Central memory CD8-positive, alpha-beta T cell (primary cell): ENCODE data around the gene LAMA2.

Source experiments
- ATAC-seq: fragments of 150-1000 bp; cut with Tn5 transposase; replicated peaks from 2 replicates; pipeline ENCODE4 v1.10.0; 2022; ENCODE audit warnings: mild to moderate bottlenecking, moderate FRiP score, moderate number of reproducible peaks; ENCODE audit not compliant: poor library complexity, severe bottlenecking; ENCODE audit errors: extremely low read depth
- DNase-seq, 2 donors: peaks; one replicate each; pipeline ENCODE4 v3.0.0; 2021; ENCODE audit warnings: low spot score in 2 of 2
- H3K27ac Mint-ChIP-seq: one replicate; pipeline ENCODE4 v1.8.0; 2022; ENCODE audit warnings: low read depth, mild to moderate bottlenecking, moderate library complexity, mixed read lengths
- H3K27me3 Mint-ChIP-seq: one replicate; pipeline ENCODE4 v1.8.0; 2022; ENCODE audit warnings: mixed read lengths
- H3K36me3 Mint-ChIP-seq: one replicate; pipeline ENCODE4 v1.8.0; 2022; ENCODE audit warnings: mild to moderate bottlenecking, moderate library complexity, mixed read lengths; ENCODE audit not compliant: insufficient read depth
- H3K4me1 Mint-ChIP-seq: one replicate; pipeline ENCODE4 v1.8.0; 2022; ENCODE audit warnings: mixed read lengths
- H3K4me3 Mint-ChIP-seq: one replicate; pipeline ENCODE4 v1.8.0; 2022; ENCODE audit warnings: mild to moderate bottlenecking, moderate library complexity, mixed read lengths
- H3K9me3 Mint-ChIP-seq: one replicate; pipeline ENCODE4 v1.8.0; 2022; ENCODE audit warnings: mixed read lengths

LAMA2 gene

GRCh38 chr6:129351807-129352206, 468.9 kb downstream of the LAMA2 start:
- Mint-ChIP-seq H3K27me3 (peaks cover 22% of the 10 kb centered on the region), H3K9me3 (no peaks in the 10 kb centered on the region), H3K27ac (no peak overlapping the region), H3K4me1 (no peaks in the 10 kb centered on the region), H3K4me3 (no peak overlapping the region), H3K36me3 (peaks cover 1% of the 10 kb centered on the region)
- DNase-seq (no peak), ATAC-seq (no peak)

GRCh38 chr6:129353067-129353466, 470.1 kb downstream of the LAMA2 start:
- DNase-seq (no peak), ATAC-seq (no peak)
- Mint-ChIP-seq H3K36me3 (peaks cover 1% of the 10 kb centered on the region), H3K27ac (no peak overlapping the region), H3K4me3 (no peak overlapping the region), H3K27me3 (peaks cover 16% of the 10 kb centered on the region), H3K9me3 (no peaks in the 10 kb centered on the region), H3K4me1 (no peaks in the 10 kb centered on the region)

GRCh38 chr6:129356129-129356528, 473.2 kb downstream of the LAMA2 start:
- Mint-ChIP-seq H3K4me3 (no peak overlapping the region), H3K27ac (no peak overlapping the region), H3K4me1 (no peaks in the 10 kb centered on the region), H3K27me3 (peaks cover 22% of the 10 kb centered on the region), H3K36me3 (peaks cover 1% of the 10 kb centered on the region), H3K9me3 (no peaks in the 10 kb centered on the region)
- ATAC-seq (no peak), DNase-seq (no peak)

GRCh38 chr6:129359811-129360681, 477.1 kb downstream of the LAMA2 start:
- H3K9me3 Mint-ChIP-seq: no peaks in the 10 kb centered on the region
- DNase-seq (no peak), ATAC-seq (no peak)
- peaks cover 22% of the 10 kb centered on the region for H3K27me3 Mint-ChIP-seq
- H3K4me3 Mint-ChIP-seq: no peak overlapping the region
- no peaks in the 10 kb centered on the region for H3K4me1 Mint-ChIP-seq
- H3K36me3 Mint-ChIP-seq: no peaks in the 10 kb centered on the region
- no peak overlapping the region for H3K27ac Mint-ChIP-seq

GRCh38 chr6:129360682-129360955, 477.7 kb downstream of the LAMA2 start:
- H3K27me3 Mint-ChIP-seq: peaks cover 21% of the 10 kb centered on the region
- no peak overlapping the region for H3K27ac Mint-ChIP-seq
- no peaks in the 10 kb centered on the region for H3K36me3 Mint-ChIP-seq
- ATAC-seq: no peak
- no peaks in the 10 kb centered on the region for H3K4me1 Mint-ChIP-seq
- DNase-seq: no peak
- H3K9me3 Mint-ChIP-seq: no peaks in the 10 kb centered on the region
- H3K4me3 Mint-ChIP-seq: no peak overlapping the region

GRCh38 chr6:129364037-129364436, 481.1 kb downstream of the LAMA2 start:
- Mint-ChIP-seq H3K9me3 (no peaks in the 10 kb centered on the region), H3K4me3 (no peak overlapping the region), H3K27me3 (no peaks in the 10 kb centered on the region), H3K36me3 (peaks cover 1% of the 10 kb centered on the region), H3K4me1 (peaks cover 4% of the 10 kb centered on the region), H3K27ac (no peak overlapping the region)
- DNase-seq: no peak
- no peak for ATAC-seq

GRCh38 chr6:129364767-129365166, 481.8 kb downstream of the LAMA2 start:
- H3K27ac Mint-ChIP-seq: no peak overlapping the region
- ATAC-seq (no peak), DNase-seq (no peak)
- H3K4me1 Mint-ChIP-seq: peaks cover 10% of the 10 kb centered on the region
- H3K4me3 Mint-ChIP-seq: no peak overlapping the region
- peaks cover 1% of the 10 kb centered on the region for H3K36me3 Mint-ChIP-seq
- H3K27me3 Mint-ChIP-seq: no peaks in the 10 kb centered on the region
- H3K9me3 Mint-ChIP-seq: no peaks in the 10 kb centered on the region

GRCh38 chr6:129368076-129368475, 485.1 kb downstream of the LAMA2 start:
- peaks cover 1% of the 10 kb centered on the region for H3K36me3 Mint-ChIP-seq
- H3K27ac Mint-ChIP-seq: no peak overlapping the region
- H3K4me3 Mint-ChIP-seq: no peak overlapping the region
- no peak for ATAC-seq
- no peaks in the 10 kb centered on the region for H3K27me3 Mint-ChIP-seq
- DNase-seq: no peak
- no peaks in the 10 kb centered on the region for H3K9me3 Mint-ChIP-seq
- H3K4me1 Mint-ChIP-seq: peaks cover 10% of the 10 kb centered on the region

- Mint-ChIP-seq H3K27ac (peak overlapping the region; percentile 5), H3K36me3 (peaks cover 1% of the 10 kb centered on the region), H3K9me3 (no peaks in the 10 kb centered on the region), H3K27me3 (no peaks in the 10 kb centered on the region), H3K4me3 (no peak overlapping the region), H3K4me1 (peaks cover 10% of the 10 kb centered on the region)
- no peak for DNase-seq
- no peak for ATAC-seq
Observed at GRCh38 chr6:129368970-129369369, 486.0 kb downstream of the LAMA2 start.

- no peak for ATAC-seq
- no peaks in the 10 kb centered on the region for H3K9me3 Mint-ChIP-seq
- H3K27me3 Mint-ChIP-seq: no peaks in the 10 kb centered on the region
- no peak overlapping the region for H3K27ac Mint-ChIP-seq
- H3K36me3 Mint-ChIP-seq: peaks cover 1% of the 10 kb centered on the region
- no peak for DNase-seq
- no peak overlapping the region for H3K4me3 Mint-ChIP-seq
- peaks cover 10% of the 10 kb centered on the region for H3K4me1 Mint-ChIP-seq
Observed at GRCh38 chr6:129369737-129370136, 486.8 kb downstream of the LAMA2 start.

GRCh38 chr6:129370268-129370916, 487.5 kb downstream of the LAMA2 start:
- no peak overlapping the region for H3K27ac Mint-ChIP-seq

GRCh38 chr6:129381885-129382284, 498.9 kb downstream of the LAMA2 start:
- peaks cover 2% of the 10 kb centered on the region for H3K36me3 Mint-ChIP-seq
- DNase-seq (no peak), ATAC-seq (no peak)
- H3K9me3 Mint-ChIP-seq: no peaks in the 10 kb centered on the region
- no peak overlapping the region for H3K4me3 Mint-ChIP-seq
- no peak overlapping the region for H3K27ac Mint-ChIP-seq
- H3K27me3 Mint-ChIP-seq: peaks cover 47% of the 10 kb centered on the region
- no peaks in the 10 kb centered on the region for H3K4me1 Mint-ChIP-seq

More at GRCh38 chr6:129370268-129370916, 487.5 kb downstream of the LAMA2 start:
- Mint-ChIP-seq H3K36me3 (peaks cover 1% of the 10 kb centered on the region), H3K4me1 (peaks cover 10% of the 10 kb centered on the region), H3K9me3 (no peaks in the 10 kb centered on the region), H3K4me3 (no peak overlapping the region), H3K27me3 (no peaks in the 10 kb centered on the region)
- DNase-seq (no peak), ATAC-seq (no peak)

- DNase-seq: no peak
- no peak overlapping the region for H3K27ac Mint-ChIP-seq
Observed at GRCh38 chr6:129382916-129383315, 500.0 kb downstream of the LAMA2 start.

More at GRCh38 chr6:129382916-129383315, 500.0 kb downstream of the LAMA2 start:
- Mint-ChIP-seq H3K4me3 (no peak overlapping the region), H3K27me3 (peaks cover 49% of the 10 kb centered on the region), H3K36me3 (peaks cover 2% of the 10 kb centered on the region), H3K4me1 (no peaks in the 10 kb centered on the region), H3K9me3 (peaks cover 4% of the 10 kb centered on the region)
- no peak for ATAC-seq
